Vagina (tissue), 2 donors: ENCODE results near the gene ZMIZ1. TPM values are rescaled to one million over a fixed set of nuclear protein-coding genes. Genes with fewer than 3 reads are reported as not detected.

Experiments
- DNase-seq, 2 donors: peaks; one replicate each; pipeline ENCODE4 v3.0.0-alpha.2; 2017; ENCODE audit errors: extremely low spot score in 2 of 2
- H3K27ac ChIP-seq: fragments of 200-600 bp; sonication (generic); one replicate; pipeline ENCODE4 v1.5.1; 2019
- H3K27me3 ChIP-seq: fragments of 200-600 bp; sonication (generic); one replicate; pipeline ENCODE4 v1.5.1; 2019
- H3K36me3 ChIP-seq, 2 donors: fragments of 200-600 bp; sonication (generic); one replicate each; pipeline ENCODE4 v1.5.1; 2017 to 2019
- H3K4me1 ChIP-seq: fragments of 200-600 bp; sonication (generic); one replicate; pipeline ENCODE4 v1.5.1; 2019
- H3K4me3 ChIP-seq, 2 donors: fragments of 200-600 bp; sonication (generic); 1 replicate in 1 of 2; 2 replicates in 1 of 2; pipeline ENCODE4 v1.5.1; 2016 to 2019
- H3K9me3 ChIP-seq: fragments of 200-600 bp; sonication (generic); one replicate; pipeline ENCODE4 v1.5.1; 2019
- CTCF ChIP-seq, 3 experiments: fragments of 450-650 bp in 2 of 3; fragments of 200-600 bp in 1 of 3; sonication (generic) in 1 of 3; IDR thresholded peaks; one replicate each; pipeline ENCODE4 v1.5.1; 2017 to 2019; ENCODE audit warnings: antibody characterized with exemption in 3 of 3, mild to moderate bottlenecking in 2 of 3, moderate library complexity in 2 of 3
- POLR2A ChIP-seq, 2 donors: fragments of 450-650 bp; IDR thresholded peaks; one replicate each; pipeline ENCODE4 v1.6.1; 2017; ENCODE audit warnings: antibody characterized with exemption in 2 of 2, mild to moderate bottlenecking in 2 of 2, moderate library complexity in 2 of 2
- POLR2AphosphoS5 ChIP-seq, 2 donors: sonication (generic); formaldehyde crosslinking; IDR thresholded peaks; one replicate each; pipeline ENCODE4 v1.9.0; 2017; ENCODE audit warnings: antibody characterized with exemption in 2 of 2, mild to moderate bottlenecking in 2 of 2, low read depth in 1 of 2; ENCODE audit not compliant: insufficient read depth in 1 of 2
- intact Hi-C: fragments of 100-400 bp; cut with DNase I; formaldehyde crosslinking; loops from one replicate; pipeline ENCODE4 v1.15.1; 2023
- total RNA-seq: library from RNA; depleted of rRNA; stranded (reverse); fragments of >200 nt; gene quantifications from one replicate; pipeline ENCODE4 v1.2.3, GENCODE V29; 2016

ZMIZ1 gene
- total RNA-seq, 1 donor from 2014 or later = 61.4 TPM

DNA sequence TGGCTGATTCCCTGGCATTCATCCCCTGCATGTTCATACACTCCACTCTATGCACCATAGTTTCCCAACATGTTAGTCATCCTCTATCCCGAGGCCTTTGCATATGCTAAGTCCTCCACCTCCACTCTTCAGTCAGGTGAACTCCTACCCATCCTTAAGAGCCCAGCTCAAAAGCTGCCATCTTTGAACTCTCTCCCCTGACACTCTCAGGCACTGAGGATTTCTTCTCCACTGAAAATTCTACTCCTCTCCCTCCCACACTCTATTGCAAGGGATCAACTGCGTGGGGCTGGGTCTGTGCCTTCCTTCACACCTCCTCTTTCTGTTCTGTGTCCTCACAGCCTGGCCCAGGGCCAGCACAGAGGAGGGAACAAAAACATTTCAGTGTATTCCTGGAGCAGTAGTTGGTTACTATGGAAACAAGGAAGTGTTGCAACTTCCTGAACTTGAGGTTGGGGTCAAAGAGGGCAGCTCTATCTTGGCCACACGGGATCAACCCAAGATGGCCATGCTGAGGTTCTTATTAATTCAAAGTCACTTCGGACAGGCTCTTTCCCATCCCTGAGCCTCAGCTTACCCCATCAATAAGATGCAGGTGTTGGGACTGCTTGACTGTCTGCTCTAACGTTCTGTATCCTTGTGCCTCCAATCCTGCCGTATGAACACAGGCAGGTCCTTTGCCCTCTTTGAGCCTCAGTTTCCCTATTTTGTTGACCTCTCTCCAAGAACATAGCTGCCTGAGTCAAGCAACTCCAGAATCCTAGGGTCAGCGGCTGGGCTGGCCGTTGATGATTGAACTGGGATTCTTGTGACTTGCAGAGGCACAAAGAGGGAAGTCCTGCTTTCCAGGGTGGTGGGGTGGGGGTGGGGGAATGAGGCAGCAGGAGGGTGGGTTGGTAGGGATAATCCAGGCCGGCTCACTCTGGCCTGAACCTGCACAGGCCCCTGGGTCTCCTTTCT lies 15.5 kb downstream of the ZMIZ1 start:
- no peaks in the 10 kb centered on the region for H3K27me3 ChIP-seq
- no peak overlapping the region for H3K4me3 ChIP-seq
- TF ChIP-seq POLR2A (IDR thresholded peaks at IDR 0.05) = no peak
- peak in 1 of 2 donors; percentile 87 for TF ChIP-seq POLR2AphosphoS5 (IDR thresholded peaks at IDR 0.05; ENCODE audit: insufficient read depth in 1 of 2, low read depth in 1 of 2)
- no peaks in the 10 kb centered on the region for H3K9me3 ChIP-seq
- H3K4me1 ChIP-seq = peaks cover 100% of the 10 kb centered on the region
- H3K27ac ChIP-seq = peak overlapping the region; percentile 59
- intact Hi-C loops = loop anchor here (5.0 kb wide), 1 partner anchor 63 kb away; no protein-coding TSS in a partner anchor
- no peaks in the 10 kb centered on the region for H3K36me3 ChIP-seq
- DNase-seq = peak in 1 of 2 donors; percentile 97

GRCh38 chr10:79084972-79085597 lies 16.3 kb downstream of the ZMIZ1 start:
- H3K27me3 ChIP-seq = no peaks in the 10 kb centered on the region
- DNase-seq = no peak
- intact Hi-C loops = loop anchor here (5.0 kb wide), 1 partner anchor 62 kb away; no protein-coding TSS in a partner anchor
- no peaks in the 10 kb centered on the region for H3K36me3 ChIP-seq
- H3K9me3 ChIP-seq = no peaks in the 10 kb centered on the region
- TF ChIP-seq POLR2AphosphoS5 (IDR thresholded peaks at IDR 0.05; ENCODE audit: insufficient read depth in 1 of 2, low read depth in 1 of 2) = no peak
- TF ChIP-seq POLR2A (IDR thresholded peaks at IDR 0.05) = no peak
- TF ChIP-seq CTCF (IDR thresholded peaks at IDR 0.05) = no peak
- peak overlapping the region; percentile 59 for H3K27ac ChIP-seq
- H3K4me1 ChIP-seq = peaks cover 100% of the 10 kb centered on the region
- H3K4me3 ChIP-seq = no peak overlapping the region

- intact Hi-C loops = no loop called here
- H3K36me3 ChIP-seq = no peaks in the 10 kb centered on the region
- peak overlapping the region; percentile 40 for H3K27ac ChIP-seq
- no peak for TF ChIP-seq CTCF (IDR thresholded peaks at IDR 0.05)
- no peak for TF ChIP-seq POLR2AphosphoS5 (IDR thresholded peaks at IDR 0.05; ENCODE audit: insufficient read depth in 1 of 2, low read depth in 1 of 2)
- no peak for TF ChIP-seq POLR2A (IDR thresholded peaks at IDR 0.05)
- no peak overlapping the region for H3K4me3 ChIP-seq
- no peaks in the 10 kb centered on the region for H3K9me3 ChIP-seq
- no peaks in the 10 kb centered on the region for H3K27me3 ChIP-seq
- DNase-seq = no peak
- H3K4me1 ChIP-seq = peaks cover 100% of the 10 kb centered on the region
Observed at GRCh38 chr10:79086822-79087221, 18.1 kb downstream of the ZMIZ1 start.

GRCh38 chr10:79087721-79088120 lies 19.0 kb downstream of the ZMIZ1 start:
- TF ChIP-seq POLR2AphosphoS5 (IDR thresholded peaks at IDR 0.05; ENCODE audit: insufficient read depth in 1 of 2, low read depth in 1 of 2) = no peak
- Histone ChIP-seq H3K4me1 (peaks cover 100% of the 10 kb centered on the region), H3K27ac (peak overlapping the region; percentile 40), H3K27me3 (no peaks in the 10 kb centered on the region), H3K4me3 (no peak overlapping the region), H3K9me3 (no peaks in the 10 kb centered on the region), H3K36me3 (no peaks in the 10 kb centered on the region)
- intact Hi-C loops = no loop called here
- DNase-seq = no peak

DNA sequence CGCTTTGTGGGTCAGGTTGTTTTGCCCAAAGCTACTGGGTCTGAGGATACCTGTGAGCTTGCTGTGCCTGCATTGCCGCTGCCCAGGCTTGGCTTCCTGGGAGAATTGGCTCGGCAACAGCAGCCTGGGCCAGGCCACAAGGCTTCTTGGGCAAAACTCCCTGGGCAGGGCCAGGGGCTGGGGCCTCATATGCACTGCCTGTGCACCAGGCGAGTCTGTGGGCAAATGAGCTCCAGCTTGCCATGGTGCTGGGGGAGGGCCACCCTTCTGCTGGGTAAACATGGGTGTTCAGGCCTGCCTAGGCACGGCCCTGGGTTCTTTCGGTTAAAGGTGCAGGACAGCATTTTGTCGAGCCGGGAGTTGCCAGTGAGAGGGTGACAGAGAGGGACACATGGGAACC lies 19.4 kb downstream of the ZMIZ1 start:
- DNase-seq = no peak
- Histone ChIP-seq H3K4me1 (peaks cover 100% of the 10 kb centered on the region), H3K9me3 (no peaks in the 10 kb centered on the region), H3K4me3 (no peak overlapping the region), H3K27ac (peak overlapping the region; percentile 40), H3K27me3 (no peaks in the 10 kb centered on the region), H3K36me3 (no peaks in the 10 kb centered on the region)
- peak in 1 of 2 donors; percentile 52 for TF ChIP-seq POLR2AphosphoS5 (IDR thresholded peaks at IDR 0.05; ENCODE audit: insufficient read depth in 1 of 2, low read depth in 1 of 2)
- no peak for TF ChIP-seq CTCF (IDR thresholded peaks at IDR 0.05)
- intact Hi-C loops = no loop called here
